ENCODE results near the gene LRRC28. TPM values are rescaled to one million over a fixed set of nuclear protein-coding genes. Genes with fewer than 3 reads are reported as not detected.

Gene LRRC28
- total and polyA plus RNA-seq, 10 of the 15 experiments (the other 5 are each of a cell fraction or from before 2014, with no cell fraction given) = 21.3 to 54.9 (median 27.7) TPM

DNA sequence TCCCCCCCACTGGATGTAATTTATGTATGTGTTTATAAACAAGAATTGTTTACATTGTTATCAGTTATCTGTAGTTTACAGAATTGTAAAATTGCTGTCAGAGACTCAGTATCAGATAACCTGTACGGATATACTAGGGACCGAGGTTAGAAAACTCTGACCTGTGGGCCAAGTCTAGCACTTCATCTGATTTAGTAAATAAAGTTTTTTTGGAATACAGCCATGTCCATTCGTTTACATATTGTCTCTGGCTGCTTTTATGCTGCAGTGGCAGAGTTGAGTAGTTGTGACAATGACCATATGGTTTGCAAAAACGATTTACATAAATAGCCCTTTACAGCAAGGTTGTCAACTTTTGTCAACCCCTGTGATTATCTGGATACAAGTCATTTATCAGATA is 52.6 kb downstream of the LRRC28 start (continued):
- no peak for TF ChIP-seq SMAD1 (IDR thresholded peaks at IDR 0.05; ENCODE audit: low read depth, partially characterized antibody)
- TF ChIP-seq, protein P1, sequence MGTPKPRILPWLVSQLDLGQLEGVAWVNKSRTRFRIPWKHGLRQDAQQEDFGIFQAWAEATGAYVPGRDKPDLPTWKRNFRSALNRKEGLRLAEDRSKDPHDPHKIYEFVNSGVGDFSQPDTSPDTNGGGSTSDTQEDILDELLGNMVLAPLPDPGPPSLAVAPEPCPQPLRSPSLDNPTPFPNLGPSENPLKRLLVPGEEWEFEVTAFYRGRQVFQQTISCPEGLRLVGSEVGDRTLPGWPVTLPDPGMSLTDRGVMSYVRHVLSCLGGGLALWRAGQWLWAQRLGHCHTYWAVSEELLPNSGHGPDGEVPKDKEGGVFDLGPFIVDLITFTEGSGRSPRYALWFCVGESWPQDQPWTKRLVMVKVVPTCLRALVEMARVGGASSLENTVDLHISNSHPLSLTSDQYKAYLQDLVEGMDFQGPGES (IDR thresholded peaks at IDR 0.05) = no peak
- TF ChIP-seq, protein P2, sequence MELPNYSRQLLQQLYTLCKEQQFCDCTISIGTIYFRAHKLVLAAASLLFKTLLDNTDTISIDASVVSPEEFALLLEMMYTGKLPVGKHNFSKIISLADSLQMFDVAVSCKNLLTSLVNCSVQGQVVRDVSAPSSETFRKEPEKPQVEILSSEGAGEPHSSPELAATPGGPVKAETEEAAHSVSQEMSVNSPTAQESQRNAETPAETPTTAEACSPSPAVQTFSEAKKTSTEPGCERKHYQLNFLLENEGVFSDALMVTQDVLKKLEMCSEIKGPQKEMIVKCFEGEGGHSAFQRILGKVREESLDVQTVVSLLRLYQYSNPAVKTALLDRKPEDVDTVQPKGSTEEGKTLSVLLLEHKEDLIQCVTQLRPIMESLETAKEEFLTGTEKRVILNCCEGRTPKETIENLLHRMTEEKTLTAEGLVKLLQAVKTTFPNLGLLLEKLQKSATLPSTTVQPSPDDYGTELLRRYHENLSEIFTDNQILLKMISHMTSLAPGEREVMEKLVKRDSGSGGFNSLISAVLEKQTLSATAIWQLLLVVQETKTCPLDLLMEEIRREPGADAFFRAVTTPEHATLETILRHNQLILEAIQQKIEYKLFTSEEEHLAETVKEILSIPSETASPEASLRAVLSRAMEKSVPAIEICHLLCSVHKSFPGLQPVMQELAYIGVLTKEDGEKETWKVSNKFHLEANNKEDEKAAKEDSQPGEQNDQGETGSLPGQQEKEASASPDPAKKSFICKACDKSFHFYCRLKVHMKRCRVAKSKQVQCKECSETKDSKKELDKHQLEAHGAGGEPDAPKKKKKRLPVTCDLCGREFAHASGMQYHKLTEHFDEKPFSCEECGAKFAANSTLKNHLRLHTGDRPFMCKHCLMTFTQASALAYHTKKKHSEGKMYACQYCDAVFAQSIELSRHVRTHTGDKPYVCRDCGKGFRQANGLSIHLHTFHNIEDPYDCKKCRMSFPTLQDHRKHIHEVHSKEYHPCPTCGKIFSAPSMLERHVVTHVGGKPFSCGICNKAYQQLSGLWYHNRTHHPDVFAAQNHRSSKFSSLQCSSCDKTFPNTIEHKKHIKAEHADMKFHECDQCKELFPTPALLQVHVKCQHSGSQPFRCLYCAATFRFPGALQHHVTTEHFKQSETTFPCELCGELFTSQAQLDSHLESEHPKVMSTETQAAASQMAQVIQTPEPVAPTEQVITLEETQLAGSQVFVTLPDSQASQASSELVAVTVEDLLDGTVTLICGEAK (IDR thresholded peaks at IDR 0.05; ENCODE audit: borderline replicate concordance) = no peak

DNA sequence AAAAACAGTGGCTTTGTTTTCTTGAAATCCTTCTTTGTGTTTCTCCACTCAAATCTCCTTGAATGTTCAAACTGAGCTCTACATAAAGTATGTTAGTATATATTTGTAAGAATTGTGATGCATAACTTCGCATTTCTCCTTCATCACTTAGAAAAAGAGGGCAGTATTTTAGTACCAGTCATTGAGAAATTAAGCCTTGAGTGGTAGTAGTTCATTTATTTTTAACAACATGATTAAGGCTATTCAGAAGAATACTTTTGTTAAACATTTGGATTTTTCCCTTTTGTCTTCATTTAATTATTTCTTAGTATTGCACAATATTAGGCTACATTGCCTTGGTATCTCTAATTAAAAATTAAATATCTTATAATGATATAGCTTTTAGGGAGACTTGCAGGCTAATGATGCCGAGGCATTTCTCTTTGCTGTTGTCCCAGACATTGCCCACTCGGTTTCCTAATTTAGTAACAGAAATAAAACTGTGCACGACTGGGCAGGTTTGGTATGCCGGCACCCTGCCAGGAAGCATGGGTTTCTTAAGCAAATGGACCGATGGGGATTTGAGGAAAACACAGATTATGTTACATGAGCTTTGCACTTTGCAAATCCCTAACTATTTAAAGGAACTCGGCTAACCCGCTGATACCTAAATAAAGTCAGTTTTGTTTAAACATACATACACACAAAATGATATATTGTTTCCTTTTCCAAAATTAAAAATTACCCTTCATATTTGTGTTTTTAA is 54.7 kb downstream of the LRRC28 start:
- no peaks in the 10 kb centered on the region for H3K9me3 ChIP-seq (replicated peaks; ENCODE audit: control insufficient read depth, insufficient read depth, low read length)
- intact Hi-C loops (cut with micrococcal nuclease; ENCODE audit: unreplicated experiment) (no loop called here), in situ Hi-C loops (cut with MboI) (no loop called here)
- SMC1A ChIA-PET (ENCODE audit: uncharacterized antibody, unreplicated experiment) = interaction anchor here (0.8 to 1.5 kb wide), 6 partner anchors 9 to 399 kb away, joined by 3 to 9 read pairs (median 4); no protein-coding TSS in a partner anchor
- no TSS peak for BruUV-seq (replicated peaks)
- no peaks in the 10 kb centered on the region for H3K4me1 ChIP-seq (ENCODE audit: control insufficient read depth, insufficient read depth, low read length)
- H3K27ac ChIP-seq (ENCODE audit: control insufficient read depth, insufficient read depth) = no peak overlapping the region
- RAD21 ChIA-PET (ENCODE audit: unreplicated experiment) = interaction anchor here (0.9 to 1.0 kb wide), 2 partner anchors 19 to 398 kb away, joined by 3 read pairs; no protein-coding TSS in a partner anchor
- no peak overlapping the region for H3K9ac ChIP-seq (ENCODE audit: control insufficient read depth, insufficient read depth, low read length)
- 88% methylated on average over 8 of the region's 8 CpGs for WGBS (ENCODE audit: insufficient coverage, insufficient replicate concordance, low lambda C conversion rate, missing lambda C conversion rate)
- no peak overlapping the region for H3K4me2 ChIP-seq (ENCODE audit: control insufficient read depth, insufficient read depth)
- H3K4me3 ChIP-seq = no peak overlapping the region
- CTCF ChIA-PET = interaction anchor here (0.6 to 1.5 kb wide), 4 partner anchors 18 to 399 kb away, joined by 3 to 8 read pairs (median 4); no protein-coding TSS in a partner anchor
- POLR2A ChIA-PET = interaction anchor here (1.2 kb wide), 1 partner anchor 207 kb away, joined by 3 read pairs; no protein-coding TSS in a partner anchor
- no peaks in the 10 kb centered on the region for H3K27me3 ChIP-seq (replicated peaks in 1 of 2; ENCODE audit: control insufficient read depth in 2 of 2, insufficient read depth in 2 of 2, low read length in 1 of 2)
- no peaks in the 10 kb centered on the region for H3K79me2 ChIP-seq (ENCODE audit: control insufficient read depth, insufficient read depth, low read length)
- ATAC-seq (no peak), FAIRE-seq (no peak), DNase-seq (ENCODE audit: low read depth, low spot score) (no peak)
- no peaks in the 10 kb centered on the region for H4K20me1 ChIP-seq (ENCODE audit: control insufficient read depth, insufficient read depth)
- H2AFZ ChIP-seq (ENCODE audit: control insufficient read depth, low read depth, low read length) = no peak overlapping the region
- no peaks in the 10 kb centered on the region for H3K36me3 ChIP-seq (ENCODE audit: control insufficient read depth in 2 of 2, insufficient read depth in 2 of 2, low read length in 1 of 2)
- TF ChIP-seq, protein P3, sequence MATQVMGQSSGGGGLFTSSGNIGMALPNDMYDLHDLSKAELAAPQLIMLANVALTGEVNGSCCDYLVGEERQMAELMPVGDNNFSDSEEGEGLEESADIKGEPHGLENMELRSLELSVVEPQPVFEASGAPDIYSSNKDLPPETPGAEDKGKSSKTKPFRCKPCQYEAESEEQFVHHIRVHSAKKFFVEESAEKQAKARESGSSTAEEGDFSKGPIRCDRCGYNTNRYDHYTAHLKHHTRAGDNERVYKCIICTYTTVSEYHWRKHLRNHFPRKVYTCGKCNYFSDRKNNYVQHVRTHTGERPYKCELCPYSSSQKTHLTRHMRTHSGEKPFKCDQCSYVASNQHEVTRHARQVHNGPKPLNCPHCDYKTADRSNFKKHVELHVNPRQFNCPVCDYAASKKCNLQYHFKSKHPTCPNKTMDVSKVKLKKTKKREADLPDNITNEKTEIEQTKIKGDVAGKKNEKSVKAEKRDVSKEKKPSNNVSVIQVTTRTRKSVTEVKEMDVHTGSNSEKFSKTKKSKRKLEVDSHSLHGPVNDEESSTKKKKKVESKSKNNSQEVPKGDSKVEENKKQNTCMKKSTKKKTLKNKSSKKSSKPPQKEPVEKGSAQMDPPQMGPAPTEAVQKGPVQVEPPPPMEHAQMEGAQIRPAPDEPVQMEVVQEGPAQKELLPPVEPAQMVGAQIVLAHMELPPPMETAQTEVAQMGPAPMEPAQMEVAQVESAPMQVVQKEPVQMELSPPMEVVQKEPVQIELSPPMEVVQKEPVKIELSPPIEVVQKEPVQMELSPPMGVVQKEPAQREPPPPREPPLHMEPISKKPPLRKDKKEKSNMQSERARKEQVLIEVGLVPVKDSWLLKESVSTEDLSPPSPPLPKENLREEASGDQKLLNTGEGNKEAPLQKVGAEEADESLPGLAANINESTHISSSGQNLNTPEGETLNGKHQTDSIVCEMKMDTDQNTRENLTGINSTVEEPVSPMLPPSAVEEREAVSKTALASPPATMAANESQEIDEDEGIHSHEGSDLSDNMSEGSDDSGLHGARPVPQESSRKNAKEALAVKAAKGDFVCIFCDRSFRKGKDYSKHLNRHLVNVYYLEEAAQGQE (IDR thresholded peaks at IDR 0.05; ENCODE audit: low read depth, low read length) = no peak
- TF ChIP-seq, protein P4, sequence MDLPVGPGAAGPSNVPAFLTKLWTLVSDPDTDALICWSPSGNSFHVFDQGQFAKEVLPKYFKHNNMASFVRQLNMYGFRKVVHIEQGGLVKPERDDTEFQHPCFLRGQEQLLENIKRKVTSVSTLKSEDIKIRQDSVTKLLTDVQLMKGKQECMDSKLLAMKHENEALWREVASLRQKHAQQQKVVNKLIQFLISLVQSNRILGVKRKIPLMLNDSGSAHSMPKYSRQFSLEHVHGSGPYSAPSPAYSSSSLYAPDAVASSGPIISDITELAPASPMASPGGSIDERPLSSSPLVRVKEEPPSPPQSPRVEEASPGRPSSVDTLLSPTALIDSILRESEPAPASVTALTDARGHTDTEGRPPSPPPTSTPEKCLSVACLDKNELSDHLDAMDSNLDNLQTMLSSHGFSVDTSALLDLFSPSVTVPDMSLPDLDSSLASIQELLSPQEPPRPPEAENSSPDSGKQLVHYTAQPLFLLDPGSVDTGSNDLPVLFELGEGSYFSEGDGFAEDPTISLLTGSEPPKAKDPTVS (IDR thresholded peaks at IDR 0.05; ENCODE audit: low read depth, low read length) = no peak
- no peak for TF ChIP-seq ZNF24 (IDR thresholded peaks at IDR 0.05)
- TF ChIP-seq EP300 (IDR thresholded peaks at IDR 0.05; ENCODE audit: borderline replicate concordance in 1 of 2, control insufficient read depth in 1 of 2, low read depth in 2 of 2, low read length in 2 of 2) = no peak
- no peak for TF ChIP-seq MXI1 (IDR thresholded peaks at IDR 0.05; ENCODE audit: low read depth, low read length)
- no peak for TF ChIP-seq GABPA (IDR thresholded peaks at IDR 0.05; ENCODE audit: low read depth)
